ENCODE data around the gene CASK.

Gene CASK

GRCh38 chrX:41543668-41544067 lies 379.7 kb downstream of the CASK start:
- in situ Hi-C loops (cut with HindIII; ENCODE audit: low sequenced_read_pairs), result no loop called here
- DNase-seq (ENCODE audit: low read depth), result no peak
- TF ChIP-seq CTCF (IDR thresholded peaks at IDR 0.05; ENCODE audit: low read depth, low read length, missing control alignments), result no peak
- H3K4me3 ChIP-seq (ENCODE audit: low read depth, low read length), result no peak overlapping the region

- no peak overlapping the region for H3K4me3 ChIP-seq (ENCODE audit: low read depth, low read length)
- no peak for TF ChIP-seq CTCF (IDR thresholded peaks at IDR 0.05; ENCODE audit: low read depth, low read length, missing control alignments)
- in situ Hi-C loops (cut with HindIII; ENCODE audit: low sequenced_read_pairs), result no loop called here
- DNase-seq (ENCODE audit: low read depth), result no peak
These were observed 380.3 kb downstream of the CASK start for GRCh38 chrX:41543025-41543424.

- no peak for TF ChIP-seq CTCF (IDR thresholded peaks at IDR 0.05; ENCODE audit: low read depth, low read length, missing control alignments)
- DNase-seq (ENCODE audit: low read depth), result no peak
- in situ Hi-C loops (cut with HindIII; ENCODE audit: low sequenced_read_pairs), result no loop called here
- H3K4me3 ChIP-seq (ENCODE audit: low read depth, low read length), result no peak overlapping the region
These were observed 380.8 kb downstream of the CASK start for GRCh38 chrX:41542536-41542935.

- no peak for TF ChIP-seq CTCF (IDR thresholded peaks at IDR 0.05; ENCODE audit: low read depth, low read length, missing control alignments)
- DNase-seq (ENCODE audit: low read depth), result no peak
- in situ Hi-C loops (cut with HindIII; ENCODE audit: low sequenced_read_pairs), result no loop called here
- H3K4me3 ChIP-seq (ENCODE audit: low read depth, low read length), result no peak overlapping the region
These were observed 381.2 kb downstream of the CASK start for GRCh38 chrX:41542135-41542534.

GRCh38 chrX:41541386-41541785 lies 382.0 kb downstream of the CASK start:
- in situ Hi-C loops (cut with HindIII; ENCODE audit: low sequenced_read_pairs), result no loop called here
- no peak for TF ChIP-seq CTCF (IDR thresholded peaks at IDR 0.05; ENCODE audit: low read depth, low read length, missing control alignments)
- H3K4me3 ChIP-seq (ENCODE audit: low read depth, low read length), result no peak overlapping the region
- DNase-seq (ENCODE audit: low read depth), result no peak

GRCh38 chrX:41538707-41539106 lies 384.6 kb downstream of the CASK start:
- no peak for DNase-seq (ENCODE audit: low read depth)
- in situ Hi-C loops (cut with HindIII; ENCODE audit: low sequenced_read_pairs), result no loop called here
- TF ChIP-seq CTCF (IDR thresholded peaks at IDR 0.05; ENCODE audit: low read depth, low read length, missing control alignments), result no peak
- no peak overlapping the region for H3K4me3 ChIP-seq (ENCODE audit: low read depth, low read length)

- in situ Hi-C loops (cut with HindIII; ENCODE audit: low sequenced_read_pairs), result no loop called here
- no peak for TF ChIP-seq CTCF (IDR thresholded peaks at IDR 0.05; ENCODE audit: low read depth, low read length, missing control alignments)
- H3K4me3 ChIP-seq (ENCODE audit: low read depth, low read length), result no peak overlapping the region
- no peak for DNase-seq (ENCODE audit: low read depth)
These were observed 393.3 kb downstream of the CASK start for GRCh38 chrX:41530085-41530484.

Data from astrocyte of the cerebellum (primary cell).